Esophagus squamous epithelium (tissue), 5 donors: ENCODE measurements around the gene MPL. TPM values are rescaled to one million over a fixed set of nuclear protein-coding genes. Genes with fewer than 3 reads are reported as not detected.

Source experiments
- DNase-seq: peaks from one replicate; lab custom pipeline; 2025; lab: John Stamatoyannopoulos, UW
- H3K27ac ChIP-seq, 4 donors: fragments of 200-600 bp; sonication (generic); one replicate each; pipeline ENCODE4 v1.5.1; 2016 to 2019; ENCODE audit warnings: mild to moderate bottlenecking in 1 of 4
- H3K27me3 ChIP-seq, 4 donors: fragments of 200-600 bp; sonication (generic); 1 replicate in 3 of 4; 2 replicates in 1 of 4; pipeline versions ENCODE4 v1.5.1 to v1.6.0; 2017 to 2021; ENCODE audit warnings: antibody characterized with exemption in 1 of 4
- H3K36me3 ChIP-seq, 3 donors: fragments of 200-600 bp; sonication (generic); one replicate each; pipeline ENCODE4 v1.5.1; 2016 to 2019
- H3K4me1 ChIP-seq, 3 donors: fragments of 200-600 bp; sonication (generic); one replicate each; pipeline ENCODE4 v1.5.1; 2017 to 2019
- H3K4me3 ChIP-seq, 4 donors: fragments of 200-600 bp; sonication (generic); 1 replicate in 3 of 4; 2 replicates in 1 of 4; pipeline ENCODE4 v1.5.1; 2016 to 2019; ENCODE audit warnings: mild to moderate bottlenecking in 2 of 4, moderate library complexity in 1 of 4
- H3K9me3 ChIP-seq, 3 donors: fragments of 200-600 bp; sonication (generic); one replicate each; pipeline ENCODE4 v1.5.1; 2016 to 2019
- POLR2A ChIP-seq, 4 donors: fragments of 450-650 bp; IDR thresholded peaks; one replicate each; pipeline ENCODE4 v1.6.1; 2017; ENCODE audit warnings: antibody characterized with exemption in 4 of 4, mild to moderate bottlenecking in 4 of 4, moderate library complexity in 3 of 4
- WGBS, 2 donors: methylation state at CpG; one replicate each; pipeline ENCODE4 v1.1.5; 2018; 5-methylcytosine and 5-hydroxymethylcytosine counted together
- intact Hi-C: fragments of 100-400 bp; cut with DNase I; formaldehyde crosslinking; loops from one replicate; pipeline ENCODE4 v1.15.0; 2022
- total RNA-seq, 4 donors: library from RNA; depleted of rRNA; stranded (reverse); fragments of >200 nt; gene quantifications; one replicate each; pipeline ENCODE4 v1.1.0, GENCODE V29; 2016
- TF ChIP-seq, protein P1 (sequence below), 6 experiments: fragments of 450-650 bp in 4 of 6; fragments of 200-600 bp in 2 of 6; sonication (generic) in 2 of 6; IDR thresholded peaks; one replicate each; pipeline ENCODE4 v1.5.1; 2016 to 2019; ENCODE audit warnings: antibody characterized with exemption in 6 of 6, mild to moderate bottlenecking in 4 of 6, moderate library complexity in 4 of 6
- donor health status: DM: yes; HTN: yes; CAD: no.

The MPL gene
- total RNA-seq, 4 donors from 2014 or later: not detected

DNA sequence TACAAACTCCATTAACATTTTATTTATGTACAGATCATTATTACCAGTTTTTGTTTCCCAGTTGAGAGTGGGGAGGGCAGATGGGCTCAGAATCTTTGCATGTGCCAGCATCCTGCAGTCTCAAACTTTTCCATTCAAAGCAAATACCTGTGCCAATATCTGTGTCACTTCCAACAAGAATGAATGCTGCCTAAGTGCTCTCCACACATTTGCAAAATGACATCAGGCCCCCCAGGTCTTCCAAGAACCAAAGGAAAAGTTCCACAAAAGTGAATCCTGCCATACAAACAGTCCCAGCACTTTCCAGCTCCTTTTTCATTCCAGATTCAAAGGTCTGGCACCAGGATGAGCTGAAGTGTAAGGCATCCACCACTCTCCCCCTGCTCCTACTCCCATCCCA lies 38.5 kb upstream of the MPL start:
- Histone ChIP-seq H3K9me3 (no peaks in the 10 kb centered on the region), H3K4me1 (peaks cover 0 to 47% (median 13%) of the 10 kb centered on the region in 3 donors), H3K27me3 (no peaks in the 10 kb centered on the region), H3K4me3 (no peak overlapping the region), H3K36me3 (no peaks in the 10 kb centered on the region), H3K27ac (peak overlapping the region in 3 of 4 donors; percentile 63 to 78 (median 76))
- no peak for DNase-seq
- TF ChIP-seq, protein P1, sequence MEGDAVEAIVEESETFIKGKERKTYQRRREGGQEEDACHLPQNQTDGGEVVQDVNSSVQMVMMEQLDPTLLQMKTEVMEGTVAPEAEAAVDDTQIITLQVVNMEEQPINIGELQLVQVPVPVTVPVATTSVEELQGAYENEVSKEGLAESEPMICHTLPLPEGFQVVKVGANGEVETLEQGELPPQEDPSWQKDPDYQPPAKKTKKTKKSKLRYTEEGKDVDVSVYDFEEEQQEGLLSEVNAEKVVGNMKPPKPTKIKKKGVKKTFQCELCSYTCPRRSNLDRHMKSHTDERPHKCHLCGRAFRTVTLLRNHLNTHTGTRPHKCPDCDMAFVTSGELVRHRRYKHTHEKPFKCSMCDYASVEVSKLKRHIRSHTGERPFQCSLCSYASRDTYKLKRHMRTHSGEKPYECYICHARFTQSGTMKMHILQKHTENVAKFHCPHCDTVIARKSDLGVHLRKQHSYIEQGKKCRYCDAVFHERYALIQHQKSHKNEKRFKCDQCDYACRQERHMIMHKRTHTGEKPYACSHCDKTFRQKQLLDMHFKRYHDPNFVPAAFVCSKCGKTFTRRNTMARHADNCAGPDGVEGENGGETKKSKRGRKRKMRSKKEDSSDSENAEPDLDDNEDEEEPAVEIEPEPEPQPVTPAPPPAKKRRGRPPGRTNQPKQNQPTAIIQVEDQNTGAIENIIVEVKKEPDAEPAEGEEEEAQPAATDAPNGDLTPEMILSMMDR (IDR thresholded peaks at IDR 0.05): no peak
- TF ChIP-seq POLR2A (IDR thresholded peaks at IDR 0.05): no peak
- intact Hi-C loops: no loop called here

GRCh38 chr1:43300378-43301094 lies 37.1 kb upstream of the MPL start, which contains the start of gene TIE1:
Gene TIE1, plus strand, starts transcription at chr1:43300982. Its CDS starts 90 bp downstream, at chr1:43301072.
- Histone ChIP-seq H3K4me3 (peak within 1 kb of the TSS in 3 of 4 donors; percentile 28 to 49 (median 31)), H3K27ac (peak within 1 kb of the TSS; percentile 10 to 78 (median 70)), H3K27me3 (no peaks in the 10 kb centered on the region), H3K9me3 (no peaks in the 10 kb centered on the region), H3K36me3 (no peaks in the 10 kb centered on the region), H3K4me1 (peaks cover 2 to 43% (median 4%) of the 10 kb centered on the region in 3 donors)
- intact Hi-C loops: no loop called here
- peak in 1 of 4 donors; percentile 31 for TF ChIP-seq POLR2A (IDR thresholded peaks at IDR 0.05)
- TF ChIP-seq, protein P1 (IDR thresholded peaks at IDR 0.05): no peak
- 57 to 82% methylated on average over 5 to 6 of the region's 10 CpGs for WGBS, 2 donors
- DNase-seq: no peak

GRCh38 chr1:43302201-43302600 lies 35.4 kb upstream of the MPL start:
- intact Hi-C loops: no loop called here
- peak overlapping the region in 3 of 4 donors; percentile 28 to 49 (median 31) for H3K4me3 ChIP-seq

DNA sequence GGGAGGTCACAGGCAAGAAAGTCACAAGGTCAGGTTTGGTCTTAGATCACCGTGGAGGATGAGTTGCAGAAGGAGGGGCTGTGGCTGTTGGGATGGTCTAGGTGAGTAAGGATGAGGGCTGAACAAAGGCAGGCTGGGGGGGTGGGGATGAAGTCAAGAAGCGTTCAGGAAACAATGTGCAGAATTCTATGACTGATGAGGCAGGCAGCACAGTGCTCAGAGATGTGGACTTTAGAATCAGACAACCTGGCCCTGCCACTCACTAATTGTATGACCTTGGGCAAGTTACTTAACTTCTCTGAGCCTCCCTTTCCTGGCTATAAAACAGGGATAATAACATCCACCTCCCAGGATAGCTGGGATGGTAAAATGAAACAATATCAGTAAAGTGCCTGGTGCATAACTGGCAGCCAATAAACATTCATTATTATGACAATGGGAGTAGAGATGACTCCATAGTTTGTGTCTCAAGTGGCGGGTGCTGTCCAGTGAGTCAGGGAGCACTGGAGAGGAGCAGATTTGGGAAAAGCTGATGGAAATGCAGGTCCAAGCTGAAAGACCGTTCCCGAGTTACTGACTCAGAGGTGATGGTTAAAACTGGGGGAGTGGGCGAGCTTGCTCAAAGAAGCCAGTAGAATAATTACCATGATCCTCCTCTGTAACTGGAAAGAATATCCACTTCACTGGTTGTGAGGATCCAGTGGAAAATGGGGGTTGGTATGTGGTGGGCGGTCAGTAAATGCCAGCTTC lies 34.7 kb upstream of the MPL start:
- 58 to 68% methylated on average over 7 of the region's 7 CpGs for WGBS, 2 donors
- H3K4me1 ChIP-seq: peaks cover 2 to 29% (median 4%) of the 10 kb centered on the region in 3 donors
- no peaks in the 10 kb centered on the region for H3K27me3 ChIP-seq
- TF ChIP-seq, protein P1 (IDR thresholded peaks at IDR 0.05): no peak
- no peak for TF ChIP-seq POLR2A (IDR thresholded peaks at IDR 0.05)
- no peaks in the 10 kb centered on the region for H3K9me3 ChIP-seq
- peak overlapping the region in 3 of 4 donors; percentile 28 to 49 (median 31) for H3K4me3 ChIP-seq
- DNase-seq: no peak
- H3K27ac ChIP-seq: peak overlapping the region in 3 of 4 donors; percentile 9 to 78 (median 42)
- no peaks in the 10 kb centered on the region for H3K36me3 ChIP-seq
- intact Hi-C loops: no loop called here

More at GRCh38 chr1:43302201-43302600, 35.4 kb upstream of the MPL start:
- WGBS, 2 donors: 50 to 86% methylated on average over 1 of the region's 1 CpG
- H3K9me3 ChIP-seq: no peaks in the 10 kb centered on the region
- DNase-seq: no peak
- H3K27me3 ChIP-seq: no peaks in the 10 kb centered on the region
- peaks cover 2 to 29% (median 4%) of the 10 kb centered on the region in 3 donors for H3K4me1 ChIP-seq
- peak overlapping the region in 3 of 4 donors; percentile 42 to 78 (median 63) for H3K27ac ChIP-seq
- TF ChIP-seq, protein P1 (IDR thresholded peaks at IDR 0.05): no peak
- TF ChIP-seq POLR2A (IDR thresholded peaks at IDR 0.05): no peak
- no peaks in the 10 kb centered on the region for H3K36me3 ChIP-seq
